ENCODE results near the gene CBLL1.

- no peak for TF ChIP-seq EP300 (IDR thresholded peaks at IDR 0.05)
- TF ChIP-seq CTCF (IDR thresholded peaks at IDR 0.05), result no peak
These were observed 44.7 kb downstream of the CBLL1 start for GRCh38 chr7:107788662-107789061.

All from ovary (tissue), 3 donors.